ENCODE results near the gene PCA3.

DNA sequence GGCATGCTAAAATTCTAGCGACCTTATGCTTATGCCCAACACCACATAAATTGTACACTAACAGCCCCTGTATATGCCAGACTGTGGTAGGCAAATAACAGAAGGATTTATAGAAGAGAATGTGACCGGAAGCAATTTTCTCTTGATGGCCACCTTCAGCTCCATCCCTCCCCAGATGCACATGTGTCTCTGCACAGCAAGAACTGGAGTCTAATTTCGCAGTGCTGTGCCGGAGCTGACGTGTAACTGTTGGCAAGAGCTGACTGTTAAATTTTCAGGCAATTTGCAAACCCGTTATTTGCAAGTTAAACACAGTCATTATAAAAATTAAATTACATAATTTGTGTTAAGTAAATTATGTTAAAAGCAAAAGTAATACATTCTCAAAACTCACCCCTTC lies 48.4 kb downstream of the PCA3 start:
- TF ChIP-seq, protein P1, sequence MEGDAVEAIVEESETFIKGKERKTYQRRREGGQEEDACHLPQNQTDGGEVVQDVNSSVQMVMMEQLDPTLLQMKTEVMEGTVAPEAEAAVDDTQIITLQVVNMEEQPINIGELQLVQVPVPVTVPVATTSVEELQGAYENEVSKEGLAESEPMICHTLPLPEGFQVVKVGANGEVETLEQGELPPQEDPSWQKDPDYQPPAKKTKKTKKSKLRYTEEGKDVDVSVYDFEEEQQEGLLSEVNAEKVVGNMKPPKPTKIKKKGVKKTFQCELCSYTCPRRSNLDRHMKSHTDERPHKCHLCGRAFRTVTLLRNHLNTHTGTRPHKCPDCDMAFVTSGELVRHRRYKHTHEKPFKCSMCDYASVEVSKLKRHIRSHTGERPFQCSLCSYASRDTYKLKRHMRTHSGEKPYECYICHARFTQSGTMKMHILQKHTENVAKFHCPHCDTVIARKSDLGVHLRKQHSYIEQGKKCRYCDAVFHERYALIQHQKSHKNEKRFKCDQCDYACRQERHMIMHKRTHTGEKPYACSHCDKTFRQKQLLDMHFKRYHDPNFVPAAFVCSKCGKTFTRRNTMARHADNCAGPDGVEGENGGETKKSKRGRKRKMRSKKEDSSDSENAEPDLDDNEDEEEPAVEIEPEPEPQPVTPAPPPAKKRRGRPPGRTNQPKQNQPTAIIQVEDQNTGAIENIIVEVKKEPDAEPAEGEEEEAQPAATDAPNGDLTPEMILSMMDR (IDR thresholded peaks at IDR 0.05) = no peak
- TF ChIP-seq POLR2A (IDR thresholded peaks at IDR 0.05) = no peak
